Measurements from ENCODE around the gene EIPR1. TPM values are rescaled to one million over a fixed set of nuclear protein-coding genes. Genes with fewer than 3 reads are reported as not detected.

The EIPR1 gene
- total RNA-seq, 1 experiment from 2014 or later = 71.2 TPM

DNA sequence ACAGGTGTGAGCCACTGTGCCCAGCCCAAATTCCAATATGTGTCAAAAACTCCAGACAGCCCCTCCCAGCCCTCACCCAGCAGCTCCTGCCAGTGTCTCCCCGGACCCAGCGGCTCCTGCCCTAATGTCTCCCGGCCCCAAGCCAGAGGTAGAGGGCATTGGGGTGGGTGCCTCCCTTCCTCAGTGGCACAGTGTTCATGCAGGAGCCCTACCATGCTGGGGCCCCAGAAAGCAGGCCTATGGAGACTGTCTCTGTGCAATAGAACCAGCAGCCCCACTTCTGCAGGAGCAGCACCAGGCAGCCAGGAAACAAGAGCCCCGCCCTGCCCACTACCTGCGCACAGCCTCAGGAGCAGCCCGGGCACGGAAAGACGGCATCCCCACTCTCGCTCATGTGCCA lies 70.4 kb downstream of the EIPR1 start:
- DNase-seq (ENCODE audit: low read depth) = no peak

- no peak for DNase-seq (ENCODE audit: low read depth)
Observed at GRCh38 chr2:3305952-3306351, 71.7 kb downstream of the EIPR1 start.

GRCh38 chr2:3305431-3305830 lies 72.2 kb downstream of the EIPR1 start:
- no peak for DNase-seq (ENCODE audit: low read depth)

DNA sequence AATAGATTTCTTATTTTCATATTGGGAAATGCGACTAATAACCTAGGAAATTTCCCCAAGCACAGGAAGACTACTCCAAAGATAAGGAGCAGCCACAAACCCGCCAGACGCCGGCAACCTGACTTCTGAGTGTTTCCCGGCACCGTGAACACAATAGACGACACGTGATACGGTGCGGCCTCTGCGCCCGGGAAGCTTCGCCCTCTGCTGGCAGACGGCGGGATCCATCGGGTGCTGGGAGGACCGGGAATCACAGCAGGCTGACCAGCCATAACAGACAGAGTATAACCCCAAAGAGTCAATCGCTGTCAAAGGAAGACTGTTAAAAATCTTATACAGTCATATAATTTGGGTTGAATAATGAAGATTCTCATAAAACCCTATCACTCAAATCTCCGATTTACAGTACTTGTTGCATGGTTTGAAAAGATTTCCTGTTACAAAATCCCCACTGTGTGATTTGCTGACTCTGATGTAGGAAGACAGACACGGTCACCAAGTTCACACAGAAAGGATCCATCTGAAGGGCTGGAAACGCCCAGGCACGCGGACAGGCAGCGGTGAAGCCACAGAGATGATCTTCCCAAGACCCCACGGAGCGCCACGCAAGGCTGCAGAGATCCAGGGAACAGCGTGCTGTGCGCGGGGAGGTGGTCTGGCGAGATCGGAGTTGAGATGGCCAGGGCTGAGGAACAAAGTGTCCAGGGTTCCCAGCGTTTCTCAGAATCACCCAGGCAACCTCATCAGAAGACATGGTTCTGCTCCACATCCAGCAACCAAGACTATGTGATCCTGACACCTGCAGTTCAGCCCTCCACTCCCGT lies 73.8 kb downstream of the EIPR1 start:
- peak; percentile 79 for DNase-seq (ENCODE audit: low read depth)

- no peak for DNase-seq (ENCODE audit: low read depth)
Observed at GRCh38 chr2:3302751-3303582, 74.7 kb downstream of the EIPR1 start.

DNA sequence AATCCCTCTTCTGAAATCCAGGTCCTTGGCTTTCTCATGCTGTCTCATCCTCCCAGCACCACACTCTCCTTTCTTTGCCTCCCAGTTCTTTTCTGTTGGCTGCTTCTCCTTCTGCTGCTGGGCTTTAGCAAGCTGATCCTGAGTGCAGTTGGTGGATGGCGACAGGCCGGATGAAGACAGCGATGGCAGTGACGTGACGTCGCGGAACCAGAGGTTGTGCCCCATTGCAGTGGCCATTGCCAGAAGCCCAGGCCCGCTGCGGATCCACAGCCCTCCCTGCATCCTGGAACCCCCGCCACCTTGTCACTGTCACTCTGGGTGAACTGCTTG lies 75.2 kb downstream of the EIPR1 start:
- no peak for DNase-seq (ENCODE audit: low read depth)

GRCh38 chr2:3301001-3301400 lies 76.6 kb downstream of the EIPR1 start:
- no peak for DNase-seq (ENCODE audit: low read depth)

- DNase-seq (ENCODE audit: low read depth) = no peak
Observed at GRCh38 chr2:3300224-3300995, 77.2 kb downstream of the EIPR1 start.

DNA sequence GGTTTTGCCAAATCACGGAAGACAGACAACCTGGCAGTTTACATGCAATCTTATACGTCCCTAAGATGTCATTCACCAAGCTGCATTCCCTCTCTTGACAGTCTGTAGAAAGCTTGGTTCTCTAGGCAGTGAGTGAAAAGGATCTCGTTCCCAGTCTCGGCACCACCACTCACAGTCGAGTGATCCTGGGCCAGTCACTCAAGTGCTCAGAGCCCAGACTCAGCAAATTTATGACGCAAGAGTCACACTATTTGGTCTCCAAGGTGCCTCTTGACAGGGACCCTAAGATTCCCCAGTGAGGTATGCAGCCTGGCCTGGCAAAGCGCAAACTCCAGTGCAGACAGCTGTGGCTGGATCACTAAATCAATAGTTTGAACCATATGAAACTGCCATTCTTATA lies 77.9 kb downstream of the EIPR1 start:
- no peak for DNase-seq (ENCODE audit: low read depth)

DNA sequence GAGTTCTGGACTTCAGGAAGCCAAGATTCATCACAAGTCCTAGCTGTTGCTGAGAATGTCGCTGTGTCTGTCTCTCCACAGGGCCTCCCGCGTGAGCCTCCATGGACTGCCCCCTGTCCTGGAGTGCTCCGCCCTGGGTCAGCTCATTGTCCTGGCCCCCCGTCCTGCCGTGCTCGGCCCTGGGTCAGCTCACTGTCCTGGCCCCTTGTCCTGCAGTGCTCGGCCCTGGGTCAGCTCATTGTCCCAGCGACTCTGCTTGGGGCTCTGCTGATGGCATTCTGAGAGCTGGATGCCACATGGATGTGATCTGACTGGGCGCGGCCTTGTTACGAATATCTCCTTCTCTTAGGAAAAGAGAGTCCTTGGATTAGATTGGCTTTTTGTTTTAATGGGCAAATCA lies 78.5 kb downstream of the EIPR1 start:
- no peak for DNase-seq (ENCODE audit: low read depth)

DNA sequence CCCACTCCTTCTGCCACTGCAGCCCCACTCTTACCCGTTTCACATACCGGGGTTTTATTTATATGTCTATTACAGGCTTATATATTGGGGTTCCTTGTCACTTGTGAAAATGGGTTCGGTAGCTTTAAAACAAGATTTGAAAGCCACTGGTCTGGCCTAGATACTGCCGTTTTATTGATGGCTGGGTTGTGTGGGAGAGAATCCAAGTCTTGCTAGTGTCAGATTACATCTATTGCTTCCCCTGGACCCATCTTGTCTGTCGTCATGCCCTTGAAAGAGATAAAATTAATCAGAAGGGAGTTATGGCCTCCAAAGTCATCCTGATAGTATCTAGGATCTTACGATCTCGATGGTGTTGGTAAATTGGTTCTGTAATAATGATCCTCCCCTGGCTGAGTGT lies 79.4 kb downstream of the EIPR1 start:
- DNase-seq (ENCODE audit: low read depth) = no peak

DNA sequence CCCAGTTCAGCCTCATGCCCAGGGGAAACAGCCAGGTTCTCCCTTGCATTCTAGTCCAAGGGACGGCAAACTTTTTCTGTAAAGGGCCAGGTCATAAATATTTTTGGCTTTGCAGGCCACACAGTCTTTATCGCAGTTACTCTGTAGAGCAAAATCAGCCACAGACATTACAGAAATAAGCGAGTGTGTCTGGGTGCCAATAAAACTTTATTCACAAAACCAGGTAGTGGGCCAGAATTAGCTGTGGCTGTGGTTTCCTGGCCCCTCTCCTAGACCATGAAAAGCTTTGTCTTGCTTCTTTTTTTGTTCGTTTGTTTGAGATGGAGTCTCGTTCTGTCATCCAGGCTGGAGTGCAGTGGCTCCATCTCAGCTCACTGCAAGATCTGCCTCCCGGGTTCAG lies 80.1 kb downstream of the EIPR1 start:
- no peak for DNase-seq (ENCODE audit: low read depth)

DNA sequence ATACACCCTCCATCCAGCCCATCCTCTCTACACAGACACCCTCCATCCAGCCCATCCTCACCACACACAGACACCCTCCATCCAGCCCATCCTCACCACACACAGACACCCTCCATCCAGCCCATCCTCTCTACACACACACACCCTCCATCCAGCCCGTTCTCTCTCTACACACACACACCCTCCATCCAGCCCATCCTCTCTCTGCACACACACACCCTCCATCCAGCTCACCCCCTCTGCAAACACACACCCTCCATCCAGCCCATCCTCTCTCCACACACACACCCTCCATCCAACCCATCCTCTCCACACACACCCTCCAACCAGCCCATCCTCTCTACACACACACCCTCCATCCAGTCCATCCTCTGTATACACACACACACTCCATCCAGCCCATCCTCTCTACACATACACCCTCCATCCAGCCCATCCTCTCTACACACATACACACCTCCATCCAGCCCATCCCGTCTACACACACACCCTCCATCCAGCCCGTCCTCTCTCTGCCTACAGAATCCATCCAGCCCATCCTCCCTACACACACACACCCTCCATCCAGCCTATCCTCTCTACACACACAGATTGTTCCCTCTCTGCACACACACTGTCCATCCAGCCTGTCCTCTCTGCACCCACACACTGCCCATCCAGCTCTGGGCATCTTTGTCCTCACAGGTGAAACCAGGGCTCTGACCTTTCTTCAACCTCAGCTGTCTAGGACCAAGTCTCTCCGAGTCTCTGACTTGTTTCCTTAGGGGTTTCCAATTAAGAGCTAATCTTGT lies 81.2 kb downstream of the EIPR1 start:
- no peak for DNase-seq (ENCODE audit: low read depth)

- DNase-seq (ENCODE audit: low read depth) = no peak
Observed at GRCh38 chr2:3294493-3294892, 83.1 kb downstream of the EIPR1 start.

DNA sequence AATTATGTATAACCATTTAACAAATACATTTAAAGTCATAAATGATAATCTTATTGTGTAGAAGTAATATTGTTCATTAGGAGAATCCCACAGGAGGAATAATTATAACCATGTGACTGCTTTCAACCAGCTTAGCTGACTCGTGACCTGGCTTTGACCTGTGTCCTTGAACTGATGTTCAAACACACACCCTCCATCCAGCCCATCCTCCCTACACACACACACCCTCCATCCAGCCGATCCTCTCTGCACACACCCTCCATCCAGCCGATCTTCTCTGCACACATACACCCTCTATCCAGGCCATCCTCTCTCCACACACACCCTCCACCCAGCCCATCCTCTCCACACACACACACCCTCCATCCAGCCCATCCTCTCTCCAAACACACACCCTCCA lies 83.5 kb downstream of the EIPR1 start:
- no peak for DNase-seq (ENCODE audit: low read depth)

DNA sequence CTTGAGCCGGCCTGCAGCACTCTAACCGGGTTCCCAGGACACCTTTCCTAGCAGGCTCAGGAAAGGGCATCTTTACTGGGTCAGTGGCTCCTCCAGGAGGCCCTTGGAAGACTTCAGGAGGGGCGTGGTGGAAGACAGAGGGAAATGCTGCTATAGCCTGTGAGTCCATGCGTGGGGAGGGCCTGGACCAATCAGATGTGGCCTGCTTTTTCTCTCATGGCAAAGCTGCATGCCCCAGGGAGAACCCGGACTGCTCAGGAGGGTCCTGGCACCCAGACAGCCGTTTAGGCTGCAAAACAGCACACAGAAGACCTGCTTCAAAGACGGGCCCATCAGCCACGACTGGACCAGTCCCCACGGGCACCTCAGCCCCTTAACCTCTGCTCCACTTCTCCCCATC lies 84.4 kb downstream of the EIPR1 start:
- DNase-seq (ENCODE audit: low read depth) = no peak

GRCh38 chr2:3292416-3292815 lies 85.2 kb downstream of the EIPR1 start:
- no peak for DNase-seq (ENCODE audit: low read depth)

GRCh38 chr2:3291750-3292149 lies 85.9 kb downstream of the EIPR1 start:
- no peak for DNase-seq (ENCODE audit: low read depth)

DNA sequence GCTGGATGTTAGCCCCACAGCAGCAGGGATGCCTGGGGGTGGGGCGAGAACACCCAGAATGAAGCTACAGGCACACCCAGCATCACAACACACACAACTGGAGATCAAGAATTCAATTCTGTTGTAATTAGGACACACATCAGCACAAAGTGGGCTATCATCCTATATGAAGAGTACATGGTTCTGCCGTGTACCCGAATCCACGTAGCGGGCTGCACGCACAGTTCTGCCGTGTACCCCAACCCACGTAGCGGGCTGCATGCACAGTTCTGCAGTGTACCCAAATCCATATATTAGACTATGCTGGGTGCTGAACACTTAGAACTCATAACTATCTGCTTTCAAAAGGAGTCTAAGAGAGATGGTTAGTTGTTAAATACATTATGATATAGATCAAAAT lies 86.5 kb downstream of the EIPR1 start:
- no peak for DNase-seq (ENCODE audit: low read depth)

DNA sequence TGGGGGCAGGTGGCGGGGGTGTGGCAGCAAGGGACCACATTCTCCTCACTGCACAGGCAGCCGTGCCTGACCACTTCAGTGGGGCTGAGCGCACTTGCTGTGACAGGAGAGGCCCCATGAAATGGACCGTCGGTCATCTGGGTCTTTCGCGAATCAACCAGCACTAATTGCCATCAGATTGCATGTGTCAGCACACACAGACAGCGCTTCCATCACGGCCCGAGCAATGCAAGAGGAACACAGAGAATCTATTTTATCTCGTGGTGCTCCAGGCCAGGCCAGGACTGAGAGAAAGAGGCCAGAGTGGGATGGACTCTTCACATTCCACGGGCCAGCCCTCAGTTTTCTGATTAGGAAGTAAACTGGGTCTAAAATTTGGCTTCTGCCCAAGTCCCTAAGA lies 87.0 kb downstream of the EIPR1 start:
- no peak for DNase-seq (ENCODE audit: low read depth)

GRCh38 chr2:3289971-3290370 lies 87.6 kb downstream of the EIPR1 start:
- DNase-seq (ENCODE audit: low read depth) = no peak
